HL-60 (cell line): ENCODE measurements around the gene TSPOAP1.

ENCODE experiments used
- DNase-seq, 2 experiments: peaks; one replicate each; pipeline ENCODE4 v3.0.0-alpha.2; 2010 to 2020; ENCODE audit warnings: low read depth in 1 of 2, low spot score in 1 of 2
- H3K27ac ChIP-seq: fragments of 250-450 bp; sonication (Bioruptor Pico); replicated peaks from 2 replicates; pipeline ENCODE4 v1.5.1; 2020; ENCODE audit warnings: mild to moderate bottlenecking, moderate library complexity
- H3K27me3 ChIP-seq: fragments of 250-450 bp; sonication (Bioruptor Pico); 2 replicates; pipeline ENCODE4 v1.5.1; 2021; ENCODE audit warnings: mild to moderate bottlenecking, moderate library complexity; ENCODE audit not compliant: insufficient read depth, poor library complexity, severe bottlenecking
- H3K4me3 ChIP-seq: replicated peaks from 2 replicates; pipeline ENCODE4 v1.5.1; 2011; ENCODE audit warnings: mild to moderate bottlenecking, control low read depth, low read length; ENCODE audit not compliant: insufficient read depth
- GABPA ChIP-seq: IDR thresholded peaks from 2 replicates; pipeline ENCODE4 v1.6.1; 2012; ENCODE audit warnings: low read depth
- POLR2AphosphoS5 ChIP-seq: IDR thresholded peaks from 2 replicates; pipeline ENCODE4 v1.6.1; 2012; ENCODE audit warnings: low read depth
- SPI1 ChIP-seq: IDR thresholded peaks from 2 replicates; pipeline ENCODE4 v1.6.1; 2012; ENCODE audit warnings: low read depth, mild to moderate bottlenecking, borderline replicate concordance
- TF ChIP-seq, protein P1 (sequence below): IDR thresholded peaks from 2 replicates; pipeline ENCODE4 v1.6.1; 2012; ENCODE audit warnings: low read depth; ENCODE audit not compliant: insufficient replicate concordance
- TF ChIP-seq, protein P2 (sequence below): IDR thresholded peaks from one replicate; pipeline ENCODE4 v1.5.1; 2011; ENCODE audit warnings: low read length, control low read depth, inconsistent platforms; ENCODE audit not compliant: insufficient read depth

Gene TSPOAP1

DNA sequence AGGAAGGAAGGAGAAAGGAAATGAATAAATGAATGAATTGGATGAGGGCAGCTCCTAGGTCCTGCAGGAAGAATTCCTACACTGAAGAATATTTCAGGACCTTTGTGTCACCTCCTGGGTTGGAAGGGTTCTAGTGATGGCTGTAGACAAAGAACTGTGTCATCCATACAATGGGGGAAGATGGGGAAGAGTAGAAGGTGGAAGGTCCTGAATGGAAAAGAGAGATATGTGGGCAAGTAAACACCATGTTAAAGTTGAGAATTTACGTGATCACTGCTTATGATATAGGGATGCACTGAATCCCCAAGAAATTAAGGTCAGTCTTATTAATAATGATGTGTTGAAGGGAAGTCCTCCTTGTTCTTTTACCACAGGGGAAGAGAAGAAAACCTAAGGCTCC is 27.6 kb upstream of the TSPOAP1 start:
- no peak for DNase-seq
- TF ChIP-seq POLR2AphosphoS5: no peak
- no peak for TF ChIP-seq SPI1
- TF ChIP-seq, protein P1, sequence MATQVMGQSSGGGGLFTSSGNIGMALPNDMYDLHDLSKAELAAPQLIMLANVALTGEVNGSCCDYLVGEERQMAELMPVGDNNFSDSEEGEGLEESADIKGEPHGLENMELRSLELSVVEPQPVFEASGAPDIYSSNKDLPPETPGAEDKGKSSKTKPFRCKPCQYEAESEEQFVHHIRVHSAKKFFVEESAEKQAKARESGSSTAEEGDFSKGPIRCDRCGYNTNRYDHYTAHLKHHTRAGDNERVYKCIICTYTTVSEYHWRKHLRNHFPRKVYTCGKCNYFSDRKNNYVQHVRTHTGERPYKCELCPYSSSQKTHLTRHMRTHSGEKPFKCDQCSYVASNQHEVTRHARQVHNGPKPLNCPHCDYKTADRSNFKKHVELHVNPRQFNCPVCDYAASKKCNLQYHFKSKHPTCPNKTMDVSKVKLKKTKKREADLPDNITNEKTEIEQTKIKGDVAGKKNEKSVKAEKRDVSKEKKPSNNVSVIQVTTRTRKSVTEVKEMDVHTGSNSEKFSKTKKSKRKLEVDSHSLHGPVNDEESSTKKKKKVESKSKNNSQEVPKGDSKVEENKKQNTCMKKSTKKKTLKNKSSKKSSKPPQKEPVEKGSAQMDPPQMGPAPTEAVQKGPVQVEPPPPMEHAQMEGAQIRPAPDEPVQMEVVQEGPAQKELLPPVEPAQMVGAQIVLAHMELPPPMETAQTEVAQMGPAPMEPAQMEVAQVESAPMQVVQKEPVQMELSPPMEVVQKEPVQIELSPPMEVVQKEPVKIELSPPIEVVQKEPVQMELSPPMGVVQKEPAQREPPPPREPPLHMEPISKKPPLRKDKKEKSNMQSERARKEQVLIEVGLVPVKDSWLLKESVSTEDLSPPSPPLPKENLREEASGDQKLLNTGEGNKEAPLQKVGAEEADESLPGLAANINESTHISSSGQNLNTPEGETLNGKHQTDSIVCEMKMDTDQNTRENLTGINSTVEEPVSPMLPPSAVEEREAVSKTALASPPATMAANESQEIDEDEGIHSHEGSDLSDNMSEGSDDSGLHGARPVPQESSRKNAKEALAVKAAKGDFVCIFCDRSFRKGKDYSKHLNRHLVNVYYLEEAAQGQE: no peak
- TF ChIP-seq, protein P2, sequence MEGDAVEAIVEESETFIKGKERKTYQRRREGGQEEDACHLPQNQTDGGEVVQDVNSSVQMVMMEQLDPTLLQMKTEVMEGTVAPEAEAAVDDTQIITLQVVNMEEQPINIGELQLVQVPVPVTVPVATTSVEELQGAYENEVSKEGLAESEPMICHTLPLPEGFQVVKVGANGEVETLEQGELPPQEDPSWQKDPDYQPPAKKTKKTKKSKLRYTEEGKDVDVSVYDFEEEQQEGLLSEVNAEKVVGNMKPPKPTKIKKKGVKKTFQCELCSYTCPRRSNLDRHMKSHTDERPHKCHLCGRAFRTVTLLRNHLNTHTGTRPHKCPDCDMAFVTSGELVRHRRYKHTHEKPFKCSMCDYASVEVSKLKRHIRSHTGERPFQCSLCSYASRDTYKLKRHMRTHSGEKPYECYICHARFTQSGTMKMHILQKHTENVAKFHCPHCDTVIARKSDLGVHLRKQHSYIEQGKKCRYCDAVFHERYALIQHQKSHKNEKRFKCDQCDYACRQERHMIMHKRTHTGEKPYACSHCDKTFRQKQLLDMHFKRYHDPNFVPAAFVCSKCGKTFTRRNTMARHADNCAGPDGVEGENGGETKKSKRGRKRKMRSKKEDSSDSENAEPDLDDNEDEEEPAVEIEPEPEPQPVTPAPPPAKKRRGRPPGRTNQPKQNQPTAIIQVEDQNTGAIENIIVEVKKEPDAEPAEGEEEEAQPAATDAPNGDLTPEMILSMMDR: no peak
- no peak for TF ChIP-seq GABPA
- no peak overlapping the region for H3K27ac ChIP-seq
- no peak overlapping the region for H3K4me3 ChIP-seq
- H3K27me3 ChIP-seq: no peaks in the 10 kb centered on the region

DNA sequence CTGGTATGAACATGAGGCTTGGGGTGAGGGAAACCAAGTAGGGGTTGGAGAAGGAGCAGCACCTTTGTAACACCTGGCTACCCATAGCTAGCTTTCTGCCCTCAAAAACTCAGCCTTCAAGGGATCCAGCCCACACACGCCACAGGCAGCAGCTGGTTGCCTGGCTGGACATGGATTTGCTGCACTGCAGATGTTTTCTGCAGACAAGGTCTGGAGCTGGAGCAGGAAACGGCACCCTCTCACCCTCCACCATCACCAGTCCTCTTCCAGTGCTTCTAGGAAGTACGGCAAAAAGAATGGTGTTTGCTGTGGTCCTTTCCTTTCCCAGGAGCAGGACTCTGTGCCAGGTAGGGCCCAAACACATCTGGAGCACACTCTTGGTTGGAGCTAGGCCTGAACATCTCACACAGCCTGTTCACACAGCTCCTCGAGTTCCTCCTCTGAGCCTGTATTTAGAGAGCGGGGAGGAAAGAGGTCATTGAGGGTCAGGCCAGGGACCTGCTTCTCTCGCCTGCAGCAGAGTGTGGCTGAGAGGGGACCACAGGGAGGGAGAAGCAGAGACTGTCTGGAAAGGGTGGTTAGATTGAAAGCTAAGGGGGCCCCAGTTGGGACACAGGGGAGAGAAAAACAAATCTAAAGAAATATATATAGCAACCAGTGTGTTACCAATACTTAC is 26.1 kb upstream of the TSPOAP1 start:
- no peak overlapping the region for H3K27ac ChIP-seq
- DNase-seq: no peak
- H3K4me3 ChIP-seq: no peak overlapping the region
- H3K27me3 ChIP-seq: no peaks in the 10 kb centered on the region
- TF ChIP-seq GABPA: no peak
- TF ChIP-seq POLR2AphosphoS5: no peak
- TF ChIP-seq SPI1: no peak

DNA sequence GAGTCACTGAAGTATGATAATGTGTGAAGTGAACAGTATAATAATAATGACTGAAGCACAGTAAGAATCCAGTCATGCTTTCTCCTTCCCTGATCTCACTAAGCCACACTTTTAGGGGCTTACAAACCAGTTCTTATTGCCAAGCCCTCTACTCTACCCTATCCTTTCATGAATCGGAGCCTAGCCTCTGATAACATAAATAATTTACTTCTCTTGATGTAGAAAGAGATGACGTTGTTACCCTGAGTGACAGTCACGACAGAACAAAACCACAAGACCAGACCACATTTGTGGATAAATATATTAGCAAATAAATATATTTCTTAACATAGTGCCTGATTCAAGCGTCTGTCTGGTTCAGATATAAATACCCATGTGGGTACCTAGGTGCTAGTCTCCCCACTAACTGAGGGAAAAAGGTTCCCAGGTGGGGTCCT is 24.8 kb upstream of the TSPOAP1 start:
- no peak overlapping the region for H3K4me3 ChIP-seq
- no peaks in the 10 kb centered on the region for H3K27me3 ChIP-seq
- peak overlapping the region; percentile 92 for H3K27ac ChIP-seq
- TF ChIP-seq, protein P2: no peak
- TF ChIP-seq, protein P1: no peak
- TF ChIP-seq SPI1 (no peak), GABPA (no peak), POLR2AphosphoS5 (no peak)
- DNase-seq: no peak

DNA sequence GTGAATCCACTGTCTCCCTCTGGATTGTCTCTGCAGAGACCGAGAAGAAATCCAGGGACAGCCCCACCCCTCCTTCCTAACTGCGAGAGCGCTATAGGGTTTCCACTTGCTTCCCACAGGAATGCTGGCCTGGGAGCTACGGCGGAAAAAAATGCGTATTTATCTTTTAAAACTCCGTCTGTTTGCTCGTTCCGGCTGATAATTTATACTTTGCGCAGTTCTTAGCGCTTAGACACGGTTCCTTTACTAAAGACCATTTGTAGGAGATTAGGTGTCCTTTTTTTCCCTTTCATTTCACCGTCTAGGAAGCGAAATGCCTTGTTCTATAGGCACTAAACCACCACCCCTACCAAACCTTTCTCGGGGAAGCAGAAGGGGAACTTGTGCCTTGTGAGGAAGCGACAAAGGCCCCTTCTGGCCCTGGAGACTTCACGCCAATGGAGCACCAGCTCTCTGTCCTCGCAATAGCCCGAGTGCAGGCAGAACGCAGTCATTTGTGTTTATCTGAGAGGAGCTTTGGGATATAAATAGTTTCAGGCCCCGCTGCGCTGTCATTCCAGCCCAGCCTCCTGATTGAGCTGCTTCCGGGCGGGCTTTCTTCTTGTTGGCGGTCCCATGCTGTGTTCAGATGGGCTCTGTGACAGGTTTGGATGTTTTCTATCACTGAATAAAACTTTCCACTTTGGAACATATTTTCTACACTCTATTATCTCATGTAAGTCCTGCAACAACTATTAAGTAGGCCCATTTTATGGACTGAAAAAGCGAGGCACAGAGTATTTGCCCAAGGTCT is 24.2 kb upstream of the TSPOAP1 start:
- H3K27me3 ChIP-seq: no peaks in the 10 kb centered on the region
- H3K27ac ChIP-seq: peak overlapping the region; percentile 92
- TF ChIP-seq, protein P1: no peak
- peak; percentile 19; the same call in 1 of the 2 replicates for TF ChIP-seq POLR2AphosphoS5
- peak; percentile 1; the same call in 1 of the 2 replicates for TF ChIP-seq GABPA
- TF ChIP-seq, protein P2: no peak
- peak; percentile 68; the same call in 1 of the 2 replicates for TF ChIP-seq SPI1
- peak overlapping the region; percentile 77 for H3K4me3 ChIP-seq
- peak in 1 of 2 experiments; percentile 85 for DNase-seq
